K562 (cell line): Measurements from ENCODE around the gene CHAF1A. TPM values are rescaled to one million over a fixed set of nuclear protein-coding genes. Genes with fewer than 3 reads are reported as not detected.

ENCODE experiments used
- ARHGAP35 ChIP-seq: fragments of 450-650 bp; IDR thresholded peaks from 2 replicates; pipeline ENCODE4 v1.6.1; 2018; ENCODE audit not compliant: partially characterized antibody
- IRF1 ChIP-seq: sonication (generic); formaldehyde crosslinking; IDR thresholded peaks from 2 replicates; pipeline ENCODE4 v1.8.0; 2022; ENCODE audit warnings: missing genetic modification reagents, mild to moderate bottlenecking, borderline replicate concordance
- IRF9 ChIP-seq: fragments of 450-650 bp; IDR thresholded peaks from 2 replicates; pipeline ENCODE4 v1.6.1; 2016; ENCODE audit warnings: missing biosample characterization, missing genetic modification characterization
- JUND ChIP-seq, 2 experiments: IDR thresholded peaks; 2 replicates in 1 of 2; 3 replicates in 1 of 2; pipeline ENCODE4 v1.6.1; 2011; ENCODE audit warnings: borderline replicate concordance in 2 of 2, low read depth in 2 of 2, low read length in 2 of 2, improper control_type of control experiment in 1 of 2, missing biosample characterization in 1 of 2, missing genetic modification characterization in 1 of 2, missing genetic modification reagents in 1 of 2
- KDM2B ChIP-seq: fragments of 250-450 bp; sonication (Bioruptor Pico); IDR thresholded peaks from 2 replicates; pipeline ENCODE4 v1.8.0; 2021; ENCODE audit warnings: mild to moderate bottlenecking, moderate library complexity
- MCM3 ChIP-seq: fragments of 450-650 bp; IDR thresholded peaks from 2 replicates; pipeline ENCODE4 v1.6.1; 2016
- POLR2A ChIP-seq: fragments of 450-650 bp; conservative IDR thresholded peaks from 2 replicates; pipeline ENCODE4 v1.6.1; 2016
- TCF3 ChIP-seq: sonication (generic); formaldehyde crosslinking; IDR thresholded peaks from 2 replicates; pipeline ENCODE4 v1.4.0; 2020; ENCODE audit warnings: mild to moderate bottlenecking, missing genetic modification reagents
- TFAP4 ChIP-seq: sonication (generic); formaldehyde crosslinking; IDR thresholded peaks from 2 replicates; pipeline ENCODE4 v1.8.0; 2022; ENCODE audit warnings: missing genetic modification reagents, mild to moderate bottlenecking, moderate library complexity, borderline replicate concordance
- ZBTB11 ChIP-seq, 3 experiments: fragments of 200-800 bp in 1 of 3; fragments of 250-450 bp in 1 of 3; fragments of 450-650 bp in 1 of 3; sonication (Bioruptor Pico) in 1 of 3; sonication (Bioruptor generic) in 1 of 3; formaldehyde crosslinking in 1 of 3; IDR thresholded peaks; 2 replicates each; pipeline versions ENCODE4 v1.6.1 to v1.8.0; 2016 to 2022; ENCODE audit warnings: mild to moderate bottlenecking in 2 of 3, missing genetic modification characterization in 2 of 3, missing compliant biosample characterization in 1 of 3, moderate library complexity in 1 of 3
- ZC3H8 ChIP-seq: fragments of 450-650 bp; IDR thresholded peaks from 2 replicates; pipeline ENCODE4 v1.6.1; 2017
- ZKSCAN1 ChIP-seq: fragments of 150-350 bp; IDR thresholded peaks from 2 replicates; pipeline ENCODE4 v1.6.1; 2016; ENCODE audit warnings: low read depth, low read length
- ZMIZ1 ChIP-seq, 2 experiments: fragments of 150-350 bp in 1 of 2; IDR thresholded peaks; 2 replicates each; pipeline ENCODE4 v1.6.1; 2012 to 2016; ENCODE audit warnings: low read depth in 2 of 2, low read length in 2 of 2, mild to moderate bottlenecking in 1 of 2, moderate library complexity in 1 of 2
- ZNF184 ChIP-seq: sonication (generic); formaldehyde crosslinking; IDR thresholded peaks from 2 replicates; pipeline ENCODE4 v1.5.0; 2020; ENCODE audit warnings: missing genetic modification reagents
- ZNF347 ChIP-seq: fragments of 450-650 bp; formaldehyde crosslinking; IDR thresholded peaks from 2 replicates; pipeline ENCODE4 v1.4.0; 2020; ENCODE audit warnings: low read depth, mild to moderate bottlenecking, moderate library complexity
- polyA plus RNA-seq, 8 experiments: library from polyadenylated mRNA; depleted of rRNA in 4 of 8; stranded (reverse) in 5 of 8; unstranded in 3 of 8; fragments of >200 nt; fragmentation: Nextera tagmentation in 2 of 8; fragmentation: Illumina TruSeq in 1 of 8; extraction: Ambion mirVana in 2 of 8; extraction: Trizol in 1 of 8; gene quantifications; 2 replicates each; pipeline versions ENCODE4 v1.2.1 to v1.2.3, GENCODE V29; 2011 to 2014; ENCODE audit warnings: inconsistent platforms in 1 of 8, missing spikeins in 1 of 8
- total RNA-seq, 7 experiments: library from RNA; depleted of rRNA in 6 of 7; stranded (reverse); fragments of >200 nt in 6 of 7; fragmentation: Illumina TruSeq in 2 of 7; extraction: Trizol in 2 of 7; gene quantifications; 2 replicates each; pipeline versions ENCODE4 v1.2.1 to v1.2.3, GENCODE V29; 2011 to 2021; ENCODE audit warnings: low replicate concordance in 1 of 7

Gene CHAF1A
- total and polyA plus RNA-seq, 9 of the 15 experiments (the other 6 are each of a cell fraction or from before 2014, with no cell fraction given): 1.6 to 86.9 (median 45.2) TPM

GRCh38 chr19:4372165-4373012 is 30.1 kb upstream of the CHAF1A start (continued):
- TF ChIP-seq ZMIZ1 (IDR thresholded peaks at IDR 0.05; ENCODE audit: low read depth in 2 of 2, low read length in 2 of 2) (no peak), JUND (IDR thresholded peaks at IDR 0.05; ENCODE audit: borderline replicate concordance, low read depth, low read length) (no peak), JUND (tag; IDR thresholded peaks at IDR 0.05; ENCODE audit: borderline replicate concordance, low read depth, low read length) (no peak), KDM2B (CRISPR knock-in tag) (no peak), POLR2A (no peak), ZBTB11 (CRISPR knock-in tag; IDR thresholded peaks at IDR 0.05) (no peak), ZNF347 (CRISPR knock-in tag) (no peak), IRF1 (CRISPR knock-in tag) (no peak), ZNF184 (no peak), MCM3 (no peak), ZKSCAN1 (no peak), TCF3 (CRISPR knock-in tag) (peak; percentile 22; the same call in 1 of the 2 replicates), ZC3H8 (no peak), IRF9 (tag) (no peak), TFAP4 (CRISPR knock-in tag) (peak; percentile 88), ARHGAP35 (no peak)
